GM12865 (cell line): Measurements from ENCODE around the gene PPM1N.
A peak's percentile ranks its signal among the peaks of the same experiment; 100 is the strongest.

ENCODE experiments used
- DNase-seq: peaks from one replicate; pipeline ENCODE4 v3.0.0; 2010; ENCODE audit warnings: low read depth
- H3K4me3 ChIP-seq: 2 replicates; pipeline ENCODE4 v1.5.1; 2011; ENCODE audit warnings: mild to moderate bottlenecking, low read depth, low read length, control low read depth
- CTCF ChIP-seq: IDR thresholded peaks from 2 replicates; pipeline ENCODE4 v1.5.1; 2011; ENCODE audit warnings: low read length, control low read depth, low read depth, inconsistent platforms; ENCODE audit not compliant: insufficient read depth; ENCODE audit errors: missing control alignments

PPM1N gene

DNA sequence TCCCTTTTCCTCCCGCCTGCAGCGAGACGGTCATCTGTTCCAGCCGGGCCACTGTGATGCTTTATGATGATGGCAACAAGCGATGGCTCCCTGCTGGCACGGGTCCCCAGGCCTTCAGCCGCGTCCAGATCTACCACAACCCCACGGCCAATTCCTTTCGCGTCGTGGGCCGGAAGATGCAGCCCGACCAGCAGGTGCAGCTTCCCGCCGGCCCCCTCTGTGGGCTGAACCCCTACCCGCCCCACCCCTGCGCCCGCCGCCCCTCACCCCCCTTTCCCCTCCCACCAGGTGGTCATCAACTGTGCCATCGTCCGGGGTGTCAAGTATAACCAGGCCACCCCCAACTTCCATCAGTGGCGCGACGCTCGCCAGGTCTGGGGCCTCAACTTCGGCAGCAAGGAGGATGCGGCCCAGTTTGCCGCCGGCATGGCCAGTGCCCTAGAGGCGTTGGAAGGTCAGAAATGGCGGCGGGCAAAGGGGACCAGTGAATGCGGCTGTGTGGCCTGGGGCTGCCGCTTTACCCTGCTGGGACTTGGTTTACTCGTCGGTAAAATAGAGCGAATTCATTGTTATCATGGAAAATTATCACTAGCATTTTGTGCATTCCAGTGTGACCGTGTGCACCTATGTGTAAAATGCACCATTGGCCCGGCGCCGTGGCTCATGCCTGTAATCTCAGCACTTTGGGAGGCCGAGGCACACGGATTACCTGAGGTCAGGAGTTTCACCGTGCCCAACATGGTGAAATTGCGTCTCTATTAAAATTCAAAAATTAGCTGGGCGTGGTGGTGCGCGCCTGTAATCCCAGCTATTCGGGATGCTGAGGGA lies 19.6 kb downstream of the PPM1N start:
- no peak for TF ChIP-seq CTCF
- no peak for DNase-seq
- no peak overlapping the region for H3K4me3 ChIP-seq

GRCh38 chr19:45518469-45518826 lies 20.2 kb downstream of the PPM1N start:
- no peak for DNase-seq
- H3K4me3 ChIP-seq = no peak overlapping the region
- TF ChIP-seq CTCF = no peak

GRCh38 chr19:45522010-45522941 lies 24.0 kb downstream of the PPM1N start:
- H3K4me3 ChIP-seq = no peak overlapping the region
- no peak for DNase-seq
- TF ChIP-seq CTCF = no peak

- peak; percentile 79 for TF ChIP-seq CTCF
- H3K4me3 ChIP-seq = no peak overlapping the region
- DNase-seq = peak; percentile 90
These were observed 25.5 kb downstream of the PPM1N start for GRCh38 chr19:45523642-45524256.

- TF ChIP-seq CTCF = no peak
- H3K4me3 ChIP-seq = no peak overlapping the region
- DNase-seq = no peak
These were observed 26.4 kb downstream of the PPM1N start for GRCh38 chr19:45524575-45525129.

GRCh38 chr19:45526143-45526542 lies 27.9 kb downstream of the PPM1N start:
- H3K4me3 ChIP-seq = no peak overlapping the region
- DNase-seq = no peak
- TF ChIP-seq CTCF = no peak
